GM10266 (cell line): ENCODE results near the gene BTG1.
"Not testable (repeated sequence)": the region's sequence is repeated elsewhere in the genome, so short reads cannot be mapped to it uniquely, and the experiment has no call there.

Experiments used
- DNase-seq: peaks from one replicate; pipeline ENCODE4 v3.0.0; 2012; ENCODE audit errors: extremely low spot score
- CTCF ChIP-seq: IDR thresholded peaks from 2 replicates; pipeline ENCODE4 v1.5.1; 2012; ENCODE audit warnings: mild to moderate bottlenecking, low read depth; ENCODE audit not compliant: control insufficient read depth, insufficient read depth; ENCODE audit errors: missing control alignments

BTG1 gene

GRCh38 chr12:92139634-92140150 is 6.0 kb downstream of the BTG1 start:
- no peak for TF ChIP-seq CTCF
- DNase-seq, result no peak

- TF ChIP-seq CTCF, result no peak
- DNase-seq, result no peak
Measured at GRCh38 chr12:92138626-92139025, 7.0 kb downstream of the BTG1 start.

DNA sequence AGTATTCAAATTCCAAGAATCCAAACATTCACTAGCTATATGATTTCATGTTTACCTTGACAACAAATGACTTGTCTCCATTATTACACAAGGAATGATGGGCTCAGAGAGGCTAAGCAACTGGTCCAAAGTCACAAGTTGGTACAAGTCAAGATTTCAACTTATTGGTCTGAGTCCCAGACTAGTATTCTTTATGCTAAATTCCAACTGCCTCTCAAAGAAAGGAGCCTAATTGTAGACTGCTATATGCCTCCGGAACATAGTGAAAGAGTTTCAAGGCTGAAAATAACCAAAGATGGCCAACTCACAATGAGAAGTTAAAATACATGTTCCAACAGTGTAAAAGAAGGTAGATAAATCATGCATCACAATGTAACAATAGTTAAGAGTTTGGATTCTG is 7.5 kb downstream of the BTG1 start:
- DNase-seq, result no peak
- no peak for TF ChIP-seq CTCF

DNA sequence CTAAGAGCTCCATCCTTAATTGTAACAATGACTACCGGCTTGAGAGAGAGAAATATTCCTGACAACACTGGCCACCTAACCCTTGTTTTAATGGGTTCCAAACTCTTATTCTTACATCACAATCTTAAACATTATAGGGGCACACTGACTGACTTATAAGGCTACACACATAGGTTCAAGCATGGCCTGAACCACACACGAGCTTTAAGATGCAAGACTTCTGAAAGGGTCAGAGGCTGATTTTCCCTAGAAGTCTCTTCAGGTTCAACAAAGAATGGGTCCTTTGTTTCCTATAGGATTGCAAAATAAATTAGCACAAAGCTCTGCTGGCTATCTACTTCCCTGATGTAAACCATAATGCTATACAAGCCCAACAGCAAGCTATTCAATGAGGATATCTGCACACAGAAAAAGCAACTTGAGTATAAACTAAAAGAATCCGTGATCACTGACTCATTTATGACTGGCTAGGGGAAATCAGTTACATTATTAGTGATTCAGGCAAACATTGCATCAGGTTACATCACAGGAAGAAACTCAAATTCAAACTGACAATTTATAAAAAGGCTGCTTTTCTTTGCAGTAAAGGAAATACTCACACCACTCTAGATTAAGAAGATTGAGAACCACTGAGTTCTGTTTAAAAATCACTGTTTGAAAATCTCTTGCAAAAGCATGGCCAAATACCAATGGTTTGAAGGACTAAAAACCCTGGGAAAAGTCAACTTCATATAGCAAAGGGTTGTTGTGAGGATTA is 8.5 kb downstream of the BTG1 start:
- no peak for TF ChIP-seq CTCF
- DNase-seq, result no peak

- TF ChIP-seq CTCF, result no peak
- no peak for DNase-seq
Measured at GRCh38 chr12:92136026-92136730, 9.5 kb downstream of the BTG1 start.

DNA sequence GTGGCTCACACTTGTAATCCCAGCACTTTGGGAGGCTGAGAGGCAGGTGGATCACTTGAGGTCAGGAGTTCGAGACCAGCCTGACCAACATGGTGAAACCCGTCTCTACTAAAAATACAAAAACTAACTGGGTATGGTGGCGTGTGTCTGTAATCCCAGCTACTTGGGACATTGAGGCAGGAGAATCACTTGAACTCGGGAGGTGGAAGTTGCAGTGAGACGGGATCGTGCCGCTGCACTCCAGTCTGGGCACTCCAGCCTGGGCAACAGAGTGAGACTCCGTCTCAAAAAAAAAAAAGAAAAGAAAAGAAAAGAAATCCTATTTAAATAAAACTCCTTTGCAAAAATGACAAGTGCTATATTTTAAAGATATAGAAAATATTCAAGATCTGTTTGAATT is 10.1 kb downstream of the BTG1 start:
- DNase-seq, result not testable (repeated sequence)

GRCh38 chr12:92134638-92135274 is 10.9 kb downstream of the BTG1 start:
- DNase-seq, result no peak
- TF ChIP-seq CTCF, result no peak
